Tibial nerve (tissue), 3 donors: ENCODE measurements around the gene CAVIN3.
A peak's percentile ranks its signal among the peaks of the same experiment; 100 is the strongest.

ENCODE experiments used
- POLR2A ChIP-seq, 2 donors: fragments of 450-650 bp; IDR thresholded peaks; one replicate each; pipeline ENCODE4 v1.6.1; 2017; ENCODE audit warnings: antibody characterized with exemption in 2 of 2, mild to moderate bottlenecking in 2 of 2, moderate library complexity in 2 of 2
- TF ChIP-seq, protein P1 (sequence below), 5 experiments: fragments of 200-600 bp in 3 of 5; fragments of 450-650 bp in 2 of 5; sonication (generic) in 3 of 5; IDR thresholded peaks; one replicate each; pipeline ENCODE4 v1.5.1; 2016 to 2019; ENCODE audit warnings: antibody characterized with exemption in 5 of 5, mild to moderate bottlenecking in 3 of 5, moderate library complexity in 2 of 5

DNA sequence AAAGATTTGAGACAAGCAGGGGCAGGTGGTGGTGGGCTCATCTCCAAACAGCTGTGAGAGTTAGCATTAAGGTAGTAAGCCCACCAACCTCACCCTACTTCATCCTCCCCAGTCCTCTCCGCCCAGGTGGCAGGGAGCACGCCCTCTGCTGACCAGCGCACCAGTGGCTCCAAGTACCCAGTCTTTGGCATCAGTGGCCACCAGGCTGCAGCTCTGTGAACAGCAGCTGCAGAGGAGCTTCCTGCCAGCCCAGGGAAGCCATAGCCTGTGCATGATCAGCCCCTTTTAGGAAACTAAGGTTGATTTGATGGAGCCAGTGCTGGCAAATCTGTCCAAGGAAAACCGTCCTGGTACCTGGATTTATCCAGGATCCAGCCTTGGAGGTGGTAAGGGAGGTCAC is 21.7 kb downstream of the CAVIN3 start:
- TF ChIP-seq, protein P1, sequence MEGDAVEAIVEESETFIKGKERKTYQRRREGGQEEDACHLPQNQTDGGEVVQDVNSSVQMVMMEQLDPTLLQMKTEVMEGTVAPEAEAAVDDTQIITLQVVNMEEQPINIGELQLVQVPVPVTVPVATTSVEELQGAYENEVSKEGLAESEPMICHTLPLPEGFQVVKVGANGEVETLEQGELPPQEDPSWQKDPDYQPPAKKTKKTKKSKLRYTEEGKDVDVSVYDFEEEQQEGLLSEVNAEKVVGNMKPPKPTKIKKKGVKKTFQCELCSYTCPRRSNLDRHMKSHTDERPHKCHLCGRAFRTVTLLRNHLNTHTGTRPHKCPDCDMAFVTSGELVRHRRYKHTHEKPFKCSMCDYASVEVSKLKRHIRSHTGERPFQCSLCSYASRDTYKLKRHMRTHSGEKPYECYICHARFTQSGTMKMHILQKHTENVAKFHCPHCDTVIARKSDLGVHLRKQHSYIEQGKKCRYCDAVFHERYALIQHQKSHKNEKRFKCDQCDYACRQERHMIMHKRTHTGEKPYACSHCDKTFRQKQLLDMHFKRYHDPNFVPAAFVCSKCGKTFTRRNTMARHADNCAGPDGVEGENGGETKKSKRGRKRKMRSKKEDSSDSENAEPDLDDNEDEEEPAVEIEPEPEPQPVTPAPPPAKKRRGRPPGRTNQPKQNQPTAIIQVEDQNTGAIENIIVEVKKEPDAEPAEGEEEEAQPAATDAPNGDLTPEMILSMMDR (IDR thresholded peaks at IDR 0.05): peak in 4 of 5 experiments; percentile 12 to 28 (median 21)
- TF ChIP-seq POLR2A (IDR thresholded peaks at IDR 0.05): no peak
